SK-N-SH (cell line): ENCODE results near the gene PCNX1.
"Not testable (repeated sequence)": the region's sequence is repeated elsewhere in the genome, so short reads cannot be mapped to it uniquely, and the experiment has no call there.

Experiments used
- CTCF ChIP-seq: fragments of 200-600 bp; sonication (generic); IDR thresholded peaks from 2 replicates; pipeline ENCODE4 v1.6.1; 2017; ENCODE audit warnings: antibody characterized with exemption, mild to moderate bottlenecking, moderate library complexity
- EP300 ChIP-seq, 2 experiments: IDR thresholded peaks; 2 replicates each; pipeline versions ENCODE4 v1.4.0 to v1.6.1; 2012; ENCODE audit warnings: borderline replicate concordance in 1 of 2, low read depth in 1 of 2, low read length in 1 of 2
- EZH2phosphoT487 ChIP-seq: fragments of 200-600 bp; sonication (generic); IDR thresholded peaks from 2 replicates; pipeline ENCODE4 v1.6.1; 2017; ENCODE audit warnings: low read depth, mixed run types, mild to moderate bottlenecking, antibody characterized with exemption, moderate library complexity, borderline replicate concordance
- FOSL2 ChIP-seq: IDR thresholded peaks from 2 replicates; pipeline ENCODE4 v1.4.0; 2012; ENCODE audit warnings: low read depth, mild to moderate bottlenecking, moderate library complexity, borderline replicate concordance
- GABPA ChIP-seq: IDR thresholded peaks from 2 replicates; pipeline ENCODE4 v1.4.0; 2012; ENCODE audit warnings: low read depth, mild to moderate bottlenecking
- IRF3 ChIP-seq: fragments of 150-350 bp; IDR thresholded peaks from 2 replicates; pipeline ENCODE4 v1.6.1; 2016; ENCODE audit warnings: mild to moderate bottlenecking, low read depth, low read length
- MXI1 ChIP-seq: IDR thresholded peaks from 2 replicates; pipeline ENCODE4 v1.6.1; 2012; ENCODE audit warnings: mild to moderate bottlenecking, low read depth, low read length, improper control_type of control experiment
- POLR2AphosphoS5 ChIP-seq: IDR thresholded peaks from 2 replicates; pipeline ENCODE4 v1.6.1; 2012; ENCODE audit warnings: low read depth, low read length
- REST ChIP-seq: IDR thresholded peaks from 2 replicates; pipeline ENCODE4 v1.6.1; 2012; ENCODE audit warnings: mild to moderate bottlenecking, low read depth, low read length, moderate library complexity
- RFX5 ChIP-seq: IDR thresholded peaks from 2 replicates; pipeline ENCODE4 v1.6.1; 2012; ENCODE audit warnings: mild to moderate bottlenecking, improper control_type of control experiment, low read length
- SMC3 ChIP-seq: IDR thresholded peaks from 2 replicates; pipeline ENCODE4 v1.6.1; 2012; ENCODE audit warnings: low read depth, low read length, improper control_type of control experiment
- USF2 ChIP-seq: fragments of 150-350 bp; IDR thresholded peaks from 2 replicates; pipeline ENCODE4 v1.6.1; 2017; ENCODE audit warnings: antibody characterized with exemption, low read length, low read depth, borderline replicate concordance
- ZBTB33 ChIP-seq: IDR thresholded peaks from 2 replicates; pipeline ENCODE4 v1.4.0; 2012; ENCODE audit warnings: low read depth, borderline replicate concordance

GRCh38 chr14:70942721-70943120 lies 35.5 kb downstream of the PCNX1 start:
- TF ChIP-seq REST; POLR2AphosphoS5; RFX5; CTCF; SMC3; EZH2phosphoT487; ZBTB33; FOSL2; IRF3; MXI1; GABPA; EP300 (IDR thresholded peaks at IDR 0.05; ENCODE audit: borderline replicate concordance in 1 of 2, low read depth in 1 of 2, low read length in 1 of 2); USF2: not testable (repeated sequence)
